Measurements from ENCODE around the gene SEPSECS.

GRCh38 chr4:25209702-25210101 lies 49.5 kb upstream of the SEPSECS start:
- TF ChIP-seq EZH2 (IDR thresholded peaks at IDR 0.05; ENCODE audit: low read length) (no peak), CTCF (optimal IDR thresholded peaks at IDR 0.05 in 1 of 3, IDR thresholded peaks at IDR 0.05 in 1 of 3, conservative IDR thresholded peaks at IDR 0.05 in 1 of 3; ENCODE audit: extremely low read depth in 1 of 3, insufficient read depth in 2 of 3, low read length in 3 of 3) (no peak)

Data from keratinocyte (primary cell).